ENCODE results near the gene SLC44A3. TPM values are rescaled to one million over a fixed set of nuclear protein-coding genes. Genes with fewer than 3 reads are reported as not detected.
"Not testable (repeated sequence)": the region's sequence is repeated elsewhere in the genome, so short reads cannot be mapped to it uniquely, and the experiment has no call there.

SLC44A3 gene
- total and polyA plus RNA-seq, 3 donors from 2014 or later: 2.7 to 6.4 (median 3.4) TPM

DNA sequence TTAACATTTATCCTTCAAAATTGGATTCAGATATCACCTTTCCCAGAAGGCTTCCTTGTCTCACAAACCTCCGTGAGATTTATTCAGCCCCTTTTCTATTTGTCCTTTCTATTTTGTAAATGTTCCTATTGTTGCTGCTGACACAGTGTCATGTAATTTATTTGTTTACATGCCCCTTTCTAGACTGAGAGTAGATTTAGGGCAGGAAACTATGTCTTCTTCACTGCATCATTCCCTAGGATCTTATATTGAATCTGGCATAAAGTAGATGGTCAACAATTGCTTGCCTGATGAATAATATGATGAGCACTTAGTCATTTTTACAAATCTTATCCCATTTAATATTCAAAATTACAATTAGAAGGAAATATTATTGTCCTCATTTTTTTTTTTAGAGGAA lies 114.9 kb downstream of the SLC44A3 start:
- no peaks in the 10 kb centered on the region for H3K27me3 ChIP-seq
- TF ChIP-seq CTCF (IDR thresholded peaks at IDR 0.05) (no peak), POLR2A (IDR thresholded peaks at IDR 0.05) (no peak)
- DNase-seq: no peak
- no peak overlapping the region for H3K27ac ChIP-seq
- no peaks in the 10 kb centered on the region for H3K9me3 ChIP-seq
- 90 to 92% methylated on average over 1 of the region's 1 CpG for WGBS, 2 donors
- no peaks in the 10 kb centered on the region for H3K36me3 ChIP-seq (ENCODE audit: low read depth, missing control alignments)
- intact Hi-C loops (cut with DNase I; ENCODE audit: low total_unique reads): no loop called here
- H3K4me3 ChIP-seq: no peak overlapping the region
- H3K4me1 ChIP-seq: no peaks in the 10 kb centered on the region

DNA sequence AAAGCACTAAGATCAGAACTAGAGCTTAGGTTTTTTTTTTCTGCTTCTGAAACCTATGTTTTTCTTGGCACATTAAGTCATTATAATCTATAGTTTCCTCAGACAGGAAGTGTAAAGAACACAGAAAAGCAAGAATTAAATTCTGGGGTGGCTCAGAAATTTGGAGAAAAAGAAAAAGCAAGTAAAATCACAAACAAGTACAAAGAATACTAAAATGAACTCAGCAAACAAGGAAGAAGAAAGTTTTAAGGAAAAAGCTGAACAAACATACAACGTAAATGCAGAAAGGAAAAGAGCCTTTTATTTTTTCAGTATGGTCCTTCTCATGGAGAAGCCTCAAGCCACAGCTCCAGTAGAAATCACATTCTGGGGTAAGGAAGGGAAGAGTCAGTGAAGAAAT lies 115.3 kb downstream of the SLC44A3 start:
- TF ChIP-seq POLR2A (IDR thresholded peaks at IDR 0.05) (no peak), CTCF (IDR thresholded peaks at IDR 0.05) (no peak)
- H3K9me3 ChIP-seq: no peaks in the 10 kb centered on the region
- no peak overlapping the region for H3K4me3 ChIP-seq
- WGBS, 2 donors: 64 to 75% methylated on average over 1 of the region's 1 CpG
- H3K27me3 ChIP-seq: no peaks in the 10 kb centered on the region
- intact Hi-C loops (cut with DNase I; ENCODE audit: low total_unique reads): no loop called here
- no peak for DNase-seq
- no peaks in the 10 kb centered on the region for H3K36me3 ChIP-seq (ENCODE audit: low read depth, missing control alignments)
- H3K4me1 ChIP-seq: no peaks in the 10 kb centered on the region
- H3K27ac ChIP-seq: no peak overlapping the region

DNA sequence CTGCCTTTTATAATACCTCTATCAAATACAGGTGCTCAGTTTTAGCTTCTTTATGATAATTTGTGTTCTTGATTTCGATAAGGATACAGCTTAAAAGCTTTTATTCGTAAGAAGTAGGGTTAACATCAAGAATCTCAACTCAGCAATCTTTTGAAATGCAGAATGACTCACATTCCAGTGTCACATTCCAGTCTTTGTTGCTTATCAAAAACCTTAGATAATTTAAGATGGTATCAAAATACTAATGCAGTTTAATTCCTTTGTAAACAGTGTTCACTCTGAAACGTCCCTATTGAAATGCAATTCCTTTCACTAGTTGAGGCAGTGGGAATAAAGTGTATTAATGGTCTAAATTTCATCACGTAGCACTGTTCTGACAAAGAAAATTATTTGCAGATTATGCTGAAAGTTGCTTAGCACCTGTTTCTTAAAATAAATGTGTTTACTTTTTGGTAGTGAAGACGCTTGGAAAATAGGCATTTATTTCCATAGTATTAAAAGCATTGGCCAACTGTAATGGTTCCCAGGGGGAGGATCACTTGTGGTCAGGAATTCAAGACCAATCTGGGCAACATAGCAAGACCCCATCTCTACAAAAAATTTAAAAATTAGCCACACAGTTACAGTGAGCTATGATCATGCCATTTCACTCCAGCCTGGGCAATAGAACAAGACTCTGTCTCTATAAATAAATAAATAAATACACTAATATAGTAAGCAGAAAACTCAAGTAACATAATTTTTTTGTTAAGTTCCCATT lies 116.9 kb downstream of the SLC44A3 start:
- intact Hi-C loops (cut with DNase I; ENCODE audit: low total_unique reads): no loop called here
- Histone ChIP-seq H3K4me3 (no peak overlapping the region), H3K4me1 (no peaks in the 10 kb centered on the region), H3K27ac (no peak overlapping the region), H3K9me3 (no peaks in the 10 kb centered on the region), H3K36me3 (ENCODE audit: low read depth, missing control alignments) (no peaks in the 10 kb centered on the region), H3K27me3 (no peaks in the 10 kb centered on the region)
- 79 to 81% methylated on average over 5 of the region's 5 CpGs for WGBS, 2 donors
- no peak for TF ChIP-seq CTCF (IDR thresholded peaks at IDR 0.05)
- no peak for TF ChIP-seq POLR2A (IDR thresholded peaks at IDR 0.05)
- no peak for DNase-seq

- H3K4me3 ChIP-seq: no peak overlapping the region
- no peaks in the 10 kb centered on the region for H3K4me1 ChIP-seq
- TF ChIP-seq CTCF (IDR thresholded peaks at IDR 0.05): no peak
- no peaks in the 10 kb centered on the region for H3K27me3 ChIP-seq
- no peak overlapping the region for H3K27ac ChIP-seq
- H3K9me3 ChIP-seq: no peaks in the 10 kb centered on the region
- intact Hi-C loops (cut with DNase I; ENCODE audit: low total_unique reads): no loop called here
- WGBS, 2 donors: 47 to 98% methylated on average over 1 of the region's 1 CpG
- no peak for DNase-seq
- H3K36me3 ChIP-seq (ENCODE audit: low read depth, missing control alignments): no peaks in the 10 kb centered on the region
These were observed 117.7 kb downstream of the SLC44A3 start for GRCh38 chr1:94937820-94938219.

DNA sequence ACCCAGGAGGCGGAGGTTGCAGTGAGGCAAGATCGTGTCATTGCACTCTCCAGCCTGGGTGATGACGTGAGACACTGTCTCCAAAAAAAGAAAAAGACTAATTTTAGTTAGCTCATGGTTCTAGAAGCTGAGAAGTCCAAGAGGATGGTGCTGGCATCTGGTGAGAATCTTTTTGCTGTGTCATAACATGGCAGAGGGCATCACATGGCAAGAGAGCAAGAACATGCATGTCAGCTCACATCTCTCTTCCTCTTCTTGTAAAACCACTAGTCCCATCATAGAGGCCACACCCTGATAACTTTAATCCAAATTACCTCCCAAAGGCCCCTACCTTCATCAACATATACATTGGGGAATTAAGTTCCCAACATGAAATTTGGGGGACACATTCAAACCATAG lies 120.6 kb downstream of the SLC44A3 start:
- TF ChIP-seq CTCF (IDR thresholded peaks at IDR 0.05) (no peak), POLR2A (IDR thresholded peaks at IDR 0.05) (no peak)
- intact Hi-C loops (cut with DNase I; ENCODE audit: low total_unique reads): no loop called here
- H3K27me3 ChIP-seq: no peaks in the 10 kb centered on the region
- WGBS, 2 donors: 84 to 87% methylated on average over 3 of the region's 3 CpGs
- no peaks in the 10 kb centered on the region for H3K36me3 ChIP-seq (ENCODE audit: low read depth, missing control alignments)
- H3K4me1 ChIP-seq: no peaks in the 10 kb centered on the region
- DNase-seq: no peak
- H3K9me3 ChIP-seq: no peaks in the 10 kb centered on the region
- H3K4me3 ChIP-seq: no peak overlapping the region
- no peak overlapping the region for H3K27ac ChIP-seq

DNA sequence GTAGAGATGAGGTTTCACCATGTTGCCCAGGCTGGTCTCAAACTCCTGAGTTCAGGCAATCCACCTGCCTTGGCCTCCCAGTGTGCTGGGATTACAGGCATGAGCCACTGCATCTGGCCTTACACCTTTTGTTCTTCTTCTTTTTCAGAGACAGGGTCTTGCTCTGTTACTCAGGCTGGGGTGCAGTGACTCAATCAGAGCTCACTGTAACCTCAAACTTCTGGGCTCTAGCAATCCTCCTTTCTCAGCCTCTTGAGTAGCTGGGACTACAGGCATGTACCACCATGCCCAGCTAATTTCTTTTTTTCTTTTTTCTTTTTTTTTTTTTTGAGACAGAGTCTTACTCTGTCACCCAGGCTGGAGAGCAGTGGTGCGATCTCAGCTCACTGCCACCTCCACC lies 121.3 kb downstream of the SLC44A3 start:
- intact Hi-C loops (cut with DNase I; ENCODE audit: low total_unique reads); H3K9me3 ChIP-seq; H3K36me3 ChIP-seq (ENCODE audit: low read depth, missing control alignments); H3K4me3 ChIP-seq; H3K4me1 ChIP-seq; H3K27me3 ChIP-seq; H3K27ac ChIP-seq; DNase-seq: not testable (repeated sequence)
- 92 to 94% methylated on average over 1 of the region's 1 CpG for WGBS, 2 donors
